HG02852 (cell line): ENCODE data around the gene RAET1E.
"Not testable (repeated sequence)": the region's sequence is repeated elsewhere in the genome, so short reads cannot be mapped to it uniquely, and the experiment has no call there.

Source experiments
- ATAC-seq: cut with Tn5 transposase; IDR thresholded peaks from one replicate; pipeline ENCODE4 v1.9.1; 2021; ENCODE audit warnings: mild to moderate bottlenecking, moderate library complexity; ENCODE audit not compliant: unreplicated experiment

Gene RAET1E

DNA sequence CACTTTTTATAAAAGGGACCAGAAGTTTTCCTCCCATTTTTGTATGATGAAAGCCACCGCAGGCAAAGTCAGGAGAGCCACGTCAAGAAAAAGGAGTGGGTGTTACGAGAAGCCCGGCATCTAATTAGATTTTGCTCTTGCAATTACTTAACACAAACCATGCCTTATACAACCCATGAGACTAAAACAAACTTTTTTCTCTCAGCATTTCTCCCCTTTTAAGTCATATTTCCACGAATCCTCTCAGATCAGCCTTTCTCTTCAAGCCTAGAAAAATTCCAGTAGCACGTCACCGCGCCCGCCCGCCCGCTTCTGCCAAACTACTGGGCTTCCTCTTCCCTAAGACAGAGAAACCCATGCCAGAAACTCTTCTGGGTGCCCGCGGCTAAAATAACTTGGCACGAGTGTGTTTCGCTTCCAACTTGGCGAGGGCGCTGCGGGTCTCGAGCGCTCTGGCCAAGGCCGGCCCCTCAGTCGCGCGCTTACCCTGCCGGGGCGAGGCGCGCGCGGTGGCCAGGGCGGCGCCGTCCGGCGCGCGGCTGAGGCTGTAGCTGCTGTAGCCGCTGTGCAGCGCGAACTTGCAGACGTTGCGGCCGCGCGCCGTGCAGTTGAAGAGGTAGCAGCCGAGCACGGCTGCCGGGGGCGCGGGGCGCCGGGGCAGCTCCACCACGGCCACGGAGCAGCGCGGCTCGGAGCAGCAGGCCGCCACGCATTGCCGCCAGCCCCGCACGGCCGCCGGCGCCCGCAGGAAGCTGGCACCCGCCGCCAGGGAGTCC lies 34.8 kb downstream of the RAET1E start:
- ATAC-seq = peak; percentile 32

DNA sequence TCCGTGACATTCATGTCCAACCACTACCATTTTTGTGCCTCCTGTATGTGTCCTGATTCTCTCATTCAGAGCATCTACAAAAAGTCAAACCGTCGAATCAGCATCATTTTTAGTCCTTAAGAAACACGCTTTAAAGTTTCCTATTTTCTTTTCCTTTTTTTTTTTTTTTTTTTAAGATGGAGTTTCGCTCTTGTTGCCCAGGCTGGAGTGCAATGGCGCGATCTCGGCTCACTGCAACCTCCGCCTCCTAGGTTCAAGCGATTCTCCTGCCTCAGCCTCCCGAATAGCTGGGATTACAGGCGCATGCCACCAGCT lies 35.5 kb downstream of the RAET1E start:
- not testable (repeated sequence) for ATAC-seq

GRCh38 chr6:149861603-149862423 lies 36.1 kb downstream of the RAET1E start:
- ATAC-seq = no peak

GRCh38 chr6:149860834-149861602 lies 36.9 kb downstream of the RAET1E start:
- no peak for ATAC-seq

DNA sequence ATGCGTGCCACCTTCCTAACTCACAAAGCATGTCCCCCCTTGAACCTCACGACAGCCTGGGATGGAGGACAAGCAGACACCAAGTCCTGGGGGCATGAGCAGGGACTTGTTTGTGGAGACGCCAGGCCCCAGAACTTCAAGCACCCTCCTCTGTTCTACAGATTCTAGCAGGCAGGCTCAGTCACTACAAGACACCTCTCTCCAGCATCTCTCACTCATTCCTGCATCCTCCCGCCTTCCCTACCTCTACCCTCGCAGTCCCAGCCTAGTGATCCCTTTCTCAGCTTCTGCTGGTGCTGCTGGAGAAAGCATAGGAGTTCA lies 37.4 kb downstream of the RAET1E start:
- no peak for ATAC-seq

DNA sequence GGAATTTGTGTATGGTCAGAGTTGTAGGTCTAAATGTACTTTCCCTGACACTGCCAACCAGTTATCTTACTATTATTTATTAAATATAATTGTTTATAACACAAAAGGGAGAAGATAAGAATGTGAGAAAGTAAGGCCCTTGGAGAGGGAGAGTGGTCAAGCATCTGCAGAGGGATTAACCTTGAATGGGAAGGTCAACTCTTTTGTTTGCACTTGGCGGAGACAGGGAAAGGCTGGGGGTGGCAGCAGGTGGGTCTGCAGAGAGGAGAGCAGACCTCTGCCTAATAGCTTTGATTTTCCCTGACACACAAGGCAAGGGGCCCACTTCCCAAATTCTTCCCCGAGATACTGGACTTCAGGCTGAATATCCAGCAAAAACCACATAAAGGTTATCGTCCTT lies 38.0 kb downstream of the RAET1E start:
- no peak for ATAC-seq

- no peak for ATAC-seq
These were observed 38.5 kb downstream of the RAET1E start for GRCh38 chr6:149859368-149859767.

- no peak for ATAC-seq
These were observed 40.4 kb downstream of the RAET1E start for GRCh38 chr6:149857541-149857940.

GRCh38 chr6:149856256-149856994 lies 41.5 kb downstream of the RAET1E start:
- ATAC-seq = no peak

- ATAC-seq = no peak
These were observed 42.2 kb downstream of the RAET1E start for GRCh38 chr6:149855741-149856140.

DNA sequence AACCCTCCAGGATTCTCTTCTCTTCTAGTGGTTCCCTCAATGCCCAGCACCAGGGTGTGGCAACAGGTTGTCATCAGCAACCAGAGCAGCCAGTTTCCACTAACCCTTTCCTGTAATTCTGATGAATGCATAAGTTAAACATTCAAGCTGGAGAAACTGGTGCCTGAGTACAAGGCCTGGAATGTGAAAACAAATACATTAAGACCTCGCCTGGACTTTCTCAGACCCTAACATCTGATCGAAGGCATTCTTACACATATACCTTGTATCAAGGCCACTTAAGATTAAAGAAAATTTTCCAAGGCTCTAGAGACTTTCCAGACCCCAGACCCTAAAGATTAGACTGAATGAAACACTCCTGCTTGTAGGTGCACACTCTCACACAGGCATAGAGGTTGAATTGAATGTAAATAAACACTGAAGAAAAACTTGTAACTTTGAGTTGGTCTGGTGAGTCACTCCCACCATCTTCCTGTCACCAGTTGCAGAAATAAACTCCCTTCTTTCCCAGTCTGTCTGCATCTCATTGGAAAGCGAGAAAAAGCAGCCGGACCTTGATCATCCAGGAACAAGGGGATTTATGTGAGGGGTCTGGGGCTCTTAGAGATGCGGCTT lies 42.8 kb downstream of the RAET1E start:
- no peak for ATAC-seq

DNA sequence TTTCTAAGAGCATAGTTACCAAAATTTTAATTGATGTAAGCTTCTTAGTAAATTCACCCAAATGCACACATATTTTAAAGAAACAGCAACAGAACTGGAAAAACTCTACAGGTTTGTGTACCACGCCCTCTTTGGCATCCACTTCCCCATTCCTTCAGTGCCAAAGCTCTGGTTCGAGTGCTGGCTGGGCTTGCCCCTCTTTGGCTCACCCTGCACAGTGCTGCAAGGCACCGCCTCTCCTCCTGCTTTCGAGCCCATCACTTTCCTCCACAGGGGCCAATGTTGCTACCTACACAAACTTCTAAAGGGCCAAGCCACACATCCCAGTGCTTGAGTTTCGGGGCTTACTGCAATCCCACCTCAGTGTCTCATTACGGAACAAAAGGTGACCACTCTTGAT lies 43.4 kb downstream of the RAET1E start:
- no peak for ATAC-seq

DNA sequence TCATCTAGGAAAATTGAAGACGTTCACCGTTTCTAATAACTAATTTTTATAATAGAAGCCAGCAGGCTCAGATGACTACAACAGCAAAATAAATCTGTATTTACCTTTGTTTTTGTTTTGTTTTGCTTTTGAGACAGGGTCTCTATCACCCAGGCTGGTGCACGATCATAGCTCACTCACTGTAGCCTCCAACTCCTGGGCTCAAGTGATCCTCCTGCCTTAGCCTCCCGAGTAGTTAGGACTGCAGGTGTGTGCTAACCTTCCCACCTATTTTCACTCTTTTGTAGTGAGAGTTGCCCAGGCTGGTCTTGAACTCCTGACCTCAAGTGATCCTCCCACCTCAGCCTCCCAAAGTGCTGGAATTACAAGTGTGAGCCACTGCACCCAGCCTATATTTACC lies 43.9 kb downstream of the RAET1E start:
- not testable (repeated sequence) for ATAC-seq

DNA sequence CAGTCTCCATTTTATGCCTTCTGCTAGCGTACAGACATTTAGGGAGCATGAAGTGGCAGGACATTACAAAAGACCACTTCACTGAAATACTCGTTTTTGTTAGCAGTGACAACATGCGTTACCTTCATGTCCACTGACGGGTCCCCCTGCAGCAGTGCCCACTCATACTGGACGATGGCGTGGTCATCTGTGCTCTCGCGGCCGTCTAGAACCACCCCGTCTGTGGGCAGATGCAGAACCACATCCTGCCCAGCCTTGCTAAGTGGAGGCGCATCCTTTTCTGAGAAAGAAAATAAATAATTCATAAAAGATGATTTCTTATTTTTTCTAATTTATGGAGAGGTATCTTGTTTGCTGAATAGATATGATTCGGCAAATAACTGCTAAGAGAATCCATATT lies 45.0 kb downstream of the RAET1E start:
- ATAC-seq = no peak

GRCh38 chr6:149852180-149852579 lies 45.7 kb downstream of the RAET1E start:
- peak; percentile 64 for ATAC-seq

GRCh38 chr6:149851461-149852110 lies 46.3 kb downstream of the RAET1E start:
- no peak for ATAC-seq

- not testable (repeated sequence) for ATAC-seq
These were observed 49.6 kb downstream of the RAET1E start for GRCh38 chr6:149848343-149848742.
